Heart left ventricle (tissue), 16 donors: ENCODE measurements around the gene GTF3C1. TPM values are rescaled to one million over a fixed set of nuclear protein-coding genes. Genes with fewer than 3 reads are reported as not detected.

Experiments used
- ATAC-seq, 4 donors: fragments of 200-7000 bp; cut with Tn5 transposase; one replicate each; pipeline ENCODE4 v1.9.1; 2020 to 2022; ENCODE audit warnings: moderate library complexity in 4 of 4, mild to moderate bottlenecking in 3 of 4, moderate number of reproducible peaks in 1 of 4
- DNase-seq, 5 donors: peaks; one replicate each; pipeline ENCODE4 v3.0.0-alpha.2; 2020
- H3K27ac ChIP-seq, 12 donors: fragments of 200-600 bp; sonication (generic) in 4 of 12; one replicate each; pipeline versions ENCODE4 v1.5.0 to v1.8.0; 2016 to 2022; ENCODE audit warnings: mild to moderate bottlenecking in 2 of 12
- H3K27me3 ChIP-seq, 9 donors: fragments of 200-600 bp; sonication (generic) in 2 of 9; one replicate each; pipeline versions ENCODE4 v1.5.1 to v1.8.0; 2016 to 2022; ENCODE audit warnings: mild to moderate bottlenecking in 3 of 9
- H3K36me3 ChIP-seq, 9 donors: fragments of 200-600 bp; sonication (generic) in 2 of 9; one replicate each; pipeline versions ENCODE4 v1.5.0 to v1.8.0; 2018 to 2022; ENCODE audit warnings: mild to moderate bottlenecking in 2 of 9
- H3K4me1 ChIP-seq, 12 donors: fragments of 200-600 bp; sonication (generic) in 4 of 12; one replicate each; pipeline versions ENCODE4 v1.5.0 to v1.8.0; 2016 to 2022; ENCODE audit warnings: mild to moderate bottlenecking in 3 of 12
- H3K4me3 ChIP-seq, 12 donors: fragments of 200-600 bp; sonication (generic) in 4 of 12; one replicate each; pipeline versions ENCODE4 v1.5.0 to v1.8.0; 2017 to 2022; ENCODE audit warnings: mild to moderate bottlenecking in 9 of 12, moderate library complexity in 4 of 12
- H3K9me3 ChIP-seq, 12 donors: fragments of 200-600 bp; sonication (generic) in 4 of 12; one replicate each; pipeline versions ENCODE4 v1.5.0 to v1.8.0; 2016 to 2022; ENCODE audit warnings: mild to moderate bottlenecking in 1 of 12
- POLR2A ChIP-seq, 2 donors: fragments of 450-650 bp; IDR thresholded peaks; one replicate each; pipeline ENCODE4 v1.6.1; 2017; ENCODE audit warnings: antibody characterized with exemption in 2 of 2, mild to moderate bottlenecking in 2 of 2, moderate library complexity in 2 of 2
- WGBS, 4 donors: extraction: QIAGEN DNeasy Blood & Tissue Kit in 2 of 4; methylation state at CpG; one replicate each; pipeline versions ENCODE4 v1.1.5 to v1.1.7; 2013 to 2018; 5-methylcytosine and 5-hydroxymethylcytosine counted together
- intact Hi-C, 10 donors: fragments of 100-400 bp; cut with DNase I; formaldehyde crosslinking; loops; one replicate each; pipeline versions ENCODE4 v1.11.1 to v1.14.2; 2022
- polyA plus RNA-seq, 2 donors: library from polyadenylated mRNA; stranded (reverse); fragments of 200-250 nt; gene quantifications; one replicate each; pipeline ENCODE4 v1.2.3, GENCODE V29; 2013
- total RNA-seq, 9 donors: library from RNA; depleted of rRNA in 2 of 9; stranded (reverse); fragments of >200 nt in 2 of 9; fragmentation: NEBNext Ultra II Directional in 3 of 9; extraction: Animal tissue kit (Norgen Biotek cat#: 25700) in 3 of 9; gene quantifications; one replicate each; pipeline versions ENCODE4 v1.1.0 to v1.2.4, GENCODE V29; 2016 to 2023
- TF ChIP-seq, protein P1 (sequence below), 12 donors: fragments of 200-600 bp; sonication (generic) in 4 of 12; IDR thresholded peaks; one replicate each; pipeline versions ENCODE4 v1.5.0 to v1.8.0; 2018 to 2022; ENCODE audit warnings: antibody characterized with exemption in 12 of 12, mild to moderate bottlenecking in 5 of 12
- donor health status: ischemic (EF 13 %, LVEDD 7.1; RV severe dilation, severe dysfunction).
- donor health status: healthy with polysubstance abuse.
- donor health status: DM: no; HTN: yes; CAD: no.
- donor health status: DM: no; HTN: no; CAD: no.
- donor health status: ischemic (EF 25% LVEDD 6.9; RV normal size, moderate dysfunction).
- donor health status: ischemic (EF 25% LVEDD 5.7; RV mildly dilated, moderate dysfunction).
- donor health status: healthy.
- donor health status: DM: yes; HTN: yes; CAD: no.
- donor health status: ischemic (EF 35%, LVEDD 5.7; RV mildly dilated, moderate dysfunction).
- donor health status: nonischemic (EF 11% LVEDD 7.7; RV severe dilation, severe dysfunction).
- donor health status: DM: yes; HTN: yes; CAD: no.
- donor health status: PGD.
- donor health status: ischemic (EF 29% LVEDD 5.4; RV normal size, mild dysfunction).
- donor health status: nonischemic (EF 23%, LVEDD 6.1; RV moderate dilation, normal function).

The GTF3C1 gene
- total and polyA plus RNA-seq, 11 donors = 48.1 to 80.3 (median 69.5) TPM

DNA sequence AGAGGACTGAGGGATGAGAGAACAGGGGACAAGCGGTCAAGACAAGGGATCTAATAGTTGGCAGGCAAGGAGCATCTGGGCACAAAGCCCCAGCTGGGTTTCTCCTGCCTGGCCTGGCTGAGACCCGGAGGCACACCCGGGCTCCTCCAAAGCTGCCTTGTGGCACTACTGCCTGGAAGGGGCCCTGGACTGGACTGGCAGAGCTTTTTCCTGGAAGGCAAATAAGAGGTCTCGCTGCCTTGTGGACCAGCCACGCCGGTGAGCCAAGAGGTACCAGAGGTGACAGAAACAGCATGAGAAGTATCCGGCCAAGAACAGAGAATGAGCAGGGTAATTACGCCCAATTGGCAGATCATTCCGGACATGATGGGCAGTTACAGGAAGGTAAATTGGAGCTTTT, 64.6 kb downstream of the GTF3C1 start:
- Histone ChIP-seq H3K36me3 (peaks cover 0 to 100% (median 100%) of the 10 kb centered on the region in 9 donors), H3K9me3 (no peaks in the 10 kb centered on the region), H3K27ac (no peak overlapping the region), H3K4me3 (no peak overlapping the region), H3K27me3 (no peaks in the 10 kb centered on the region), H3K4me1 (no peaks in the 10 kb centered on the region)
- TF ChIP-seq, protein P1, sequence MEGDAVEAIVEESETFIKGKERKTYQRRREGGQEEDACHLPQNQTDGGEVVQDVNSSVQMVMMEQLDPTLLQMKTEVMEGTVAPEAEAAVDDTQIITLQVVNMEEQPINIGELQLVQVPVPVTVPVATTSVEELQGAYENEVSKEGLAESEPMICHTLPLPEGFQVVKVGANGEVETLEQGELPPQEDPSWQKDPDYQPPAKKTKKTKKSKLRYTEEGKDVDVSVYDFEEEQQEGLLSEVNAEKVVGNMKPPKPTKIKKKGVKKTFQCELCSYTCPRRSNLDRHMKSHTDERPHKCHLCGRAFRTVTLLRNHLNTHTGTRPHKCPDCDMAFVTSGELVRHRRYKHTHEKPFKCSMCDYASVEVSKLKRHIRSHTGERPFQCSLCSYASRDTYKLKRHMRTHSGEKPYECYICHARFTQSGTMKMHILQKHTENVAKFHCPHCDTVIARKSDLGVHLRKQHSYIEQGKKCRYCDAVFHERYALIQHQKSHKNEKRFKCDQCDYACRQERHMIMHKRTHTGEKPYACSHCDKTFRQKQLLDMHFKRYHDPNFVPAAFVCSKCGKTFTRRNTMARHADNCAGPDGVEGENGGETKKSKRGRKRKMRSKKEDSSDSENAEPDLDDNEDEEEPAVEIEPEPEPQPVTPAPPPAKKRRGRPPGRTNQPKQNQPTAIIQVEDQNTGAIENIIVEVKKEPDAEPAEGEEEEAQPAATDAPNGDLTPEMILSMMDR (IDR thresholded peaks at IDR 0.05) = no peak
- no peak for TF ChIP-seq POLR2A (IDR thresholded peaks at IDR 0.05)
- ATAC-seq = no peak
- no peak for DNase-seq
- intact Hi-C loops = no loop called here
- WGBS, 4 donors = 93 to 97% (median 94%) methylated on average over 8 to 9 of the region's 9 CpGs

- Histone ChIP-seq H3K27ac (no peak overlapping the region), H3K4me1 (no peaks in the 10 kb centered on the region), H3K36me3 (peaks cover 0 to 100% (median 100%) of the 10 kb centered on the region in 9 donors), H3K27me3 (no peaks in the 10 kb centered on the region), H3K9me3 (no peaks in the 10 kb centered on the region), H3K4me3 (no peak overlapping the region)
- no peak for TF ChIP-seq POLR2A (IDR thresholded peaks at IDR 0.05)
- TF ChIP-seq, protein P1 (IDR thresholded peaks at IDR 0.05) = no peak
- no peak for DNase-seq
- intact Hi-C loops = no loop called here
- no peak for ATAC-seq
- 92 to 100% (median 94%) methylated on average over 5 of the region's 5 CpGs for WGBS, 4 donors
Observed at GRCh38 chr16:27483624-27484023, 66.1 kb downstream of the GTF3C1 start.

- 81 to 91% (median 88%) methylated on average over 5 of the region's 5 CpGs for WGBS, 4 donors
- H3K4me3 ChIP-seq = no peak overlapping the region
- ATAC-seq = no peak
- peaks cover 3 to 100% (median 100%) of the 10 kb centered on the region in 9 donors for H3K36me3 ChIP-seq
- no peaks in the 10 kb centered on the region for H3K27me3 ChIP-seq
- intact Hi-C loops = no loop called here
- no peaks in the 10 kb centered on the region for H3K9me3 ChIP-seq
- TF ChIP-seq POLR2A (IDR thresholded peaks at IDR 0.05) = no peak
- TF ChIP-seq, protein P1 (IDR thresholded peaks at IDR 0.05) = no peak
- H3K27ac ChIP-seq = no peak overlapping the region
- H3K4me1 ChIP-seq = no peaks in the 10 kb centered on the region
- no peak for DNase-seq
Observed at GRCh38 chr16:27483088-27483437, 66.7 kb downstream of the GTF3C1 start.

DNA sequence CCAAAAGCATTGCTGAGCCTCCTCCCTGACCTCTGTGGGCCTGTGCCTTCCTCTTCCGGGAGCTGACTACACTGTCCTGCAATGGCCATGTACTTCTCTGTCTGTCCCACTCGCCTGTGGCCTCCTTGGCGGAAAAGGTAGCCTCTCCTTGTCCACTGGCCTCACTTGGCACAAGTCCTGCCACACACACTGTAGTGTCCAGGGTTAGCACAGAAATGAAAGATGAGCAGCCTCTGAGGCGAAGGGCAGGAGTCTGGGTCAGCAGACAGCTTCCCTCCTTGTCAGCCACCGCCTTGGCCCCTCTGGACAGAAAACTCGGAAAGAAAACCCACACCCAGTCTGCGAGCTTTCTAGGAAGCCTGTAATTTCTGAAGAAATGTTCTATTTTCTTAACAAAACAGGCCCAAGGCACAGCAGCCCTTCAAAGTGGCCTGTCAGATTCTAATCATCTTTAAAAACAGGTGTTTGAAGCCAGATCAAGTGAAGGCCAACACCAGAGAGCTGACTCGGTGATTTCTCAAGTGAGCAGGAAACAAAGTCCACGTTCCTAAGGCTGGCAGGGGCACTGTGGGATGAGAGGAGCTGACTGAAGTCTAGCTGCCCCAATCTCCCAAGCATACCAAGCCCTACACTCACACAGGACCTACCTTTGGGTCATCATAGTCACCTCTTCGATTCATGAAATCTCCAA, 67.2 kb downstream of the GTF3C1 start:
- ATAC-seq = no peak
- Histone ChIP-seq H3K27ac (no peak overlapping the region), H3K9me3 (no peaks in the 10 kb centered on the region), H3K4me1 (no peaks in the 10 kb centered on the region), H3K4me3 (no peak overlapping the region), H3K36me3 (peaks cover 3 to 100% (median 100%) of the 10 kb centered on the region in 9 donors), H3K27me3 (no peaks in the 10 kb centered on the region)
- 88 to 93% (median 92%) methylated on average over 10 of the region's 10 CpGs for WGBS, 4 donors
- intact Hi-C loops = no loop called here
- TF ChIP-seq POLR2A (IDR thresholded peaks at IDR 0.05) = no peak
- TF ChIP-seq, protein P1 (IDR thresholded peaks at IDR 0.05) = no peak
- DNase-seq = no peak
